HEK293T (cell line): ENCODE results near the gene TBC1D5.

ENCODE experiments used
- BHLHE40 ChIP-seq: fragments of 450-650 bp; IDR thresholded peaks from 2 replicates; pipeline ENCODE4 v1.6.1; 2016; ENCODE audit warnings: mild to moderate bottlenecking, moderate library complexity, borderline replicate concordance
- CTBP1 ChIP-seq: fragments of 450-650 bp; IDR thresholded peaks from 2 replicates; pipeline ENCODE4 v1.6.1; 2016; ENCODE audit warnings: borderline replicate concordance
- ELF4 ChIP-seq: fragments of 450-650 bp; IDR thresholded peaks from 2 replicates; pipeline ENCODE4 v1.6.1; 2017; ENCODE audit warnings: antibody characterized with exemption
- FOXA1 ChIP-seq: fragments of 450-650 bp; IDR thresholded peaks from 2 replicates; pipeline ENCODE4 v1.6.1; 2016; ENCODE audit warnings: mild to moderate bottlenecking
- FOXK2 ChIP-seq: fragments of 450-650 bp; IDR thresholded peaks from 2 replicates; pipeline ENCODE4 v1.6.1; 2016; ENCODE audit warnings: mild to moderate bottlenecking
- FOXM1 ChIP-seq: fragments of 450-650 bp; IDR thresholded peaks from 2 replicates; pipeline ENCODE4 v1.6.1; 2017; ENCODE audit warnings: mild to moderate bottlenecking, borderline replicate concordance
- HDGF ChIP-seq: fragments of 450-650 bp; IDR thresholded peaks from 2 replicates; pipeline ENCODE4 v1.6.1; 2017; ENCODE audit warnings: antibody characterized with exemption, borderline replicate concordance
- LEF1 ChIP-seq: fragments of 450-650 bp; IDR thresholded peaks from 2 replicates; pipeline ENCODE4 v1.6.1; 2017; ENCODE audit warnings: mild to moderate bottlenecking, borderline replicate concordance
- NFRKB ChIP-seq: fragments of 450-650 bp; IDR thresholded peaks from 2 replicates; pipeline ENCODE4 v1.6.1; 2016; ENCODE audit warnings: mild to moderate bottlenecking, moderate library complexity
- SP1 ChIP-seq: fragments of 450-650 bp; IDR thresholded peaks from 2 replicates; pipeline ENCODE4 v1.6.1; 2017
- SUZ12 ChIP-seq: fragments of 450-650 bp; IDR thresholded peaks from 2 replicates; pipeline ENCODE4 v1.6.1; 2016; ENCODE audit warnings: mild to moderate bottlenecking
- TARDBP ChIP-seq: fragments of 450-650 bp; IDR thresholded peaks from 2 replicates; pipeline ENCODE4 v1.6.1; 2016
- ZNF384 ChIP-seq: fragments of 450-650 bp; IDR thresholded peaks from 2 replicates; pipeline ENCODE4 v1.6.1; 2016
- TF ChIP-seq, protein P1 (sequence below): fragments of 450-650 bp; IDR thresholded peaks from 2 replicates; pipeline ENCODE4 v1.6.1; 2016

DNA sequence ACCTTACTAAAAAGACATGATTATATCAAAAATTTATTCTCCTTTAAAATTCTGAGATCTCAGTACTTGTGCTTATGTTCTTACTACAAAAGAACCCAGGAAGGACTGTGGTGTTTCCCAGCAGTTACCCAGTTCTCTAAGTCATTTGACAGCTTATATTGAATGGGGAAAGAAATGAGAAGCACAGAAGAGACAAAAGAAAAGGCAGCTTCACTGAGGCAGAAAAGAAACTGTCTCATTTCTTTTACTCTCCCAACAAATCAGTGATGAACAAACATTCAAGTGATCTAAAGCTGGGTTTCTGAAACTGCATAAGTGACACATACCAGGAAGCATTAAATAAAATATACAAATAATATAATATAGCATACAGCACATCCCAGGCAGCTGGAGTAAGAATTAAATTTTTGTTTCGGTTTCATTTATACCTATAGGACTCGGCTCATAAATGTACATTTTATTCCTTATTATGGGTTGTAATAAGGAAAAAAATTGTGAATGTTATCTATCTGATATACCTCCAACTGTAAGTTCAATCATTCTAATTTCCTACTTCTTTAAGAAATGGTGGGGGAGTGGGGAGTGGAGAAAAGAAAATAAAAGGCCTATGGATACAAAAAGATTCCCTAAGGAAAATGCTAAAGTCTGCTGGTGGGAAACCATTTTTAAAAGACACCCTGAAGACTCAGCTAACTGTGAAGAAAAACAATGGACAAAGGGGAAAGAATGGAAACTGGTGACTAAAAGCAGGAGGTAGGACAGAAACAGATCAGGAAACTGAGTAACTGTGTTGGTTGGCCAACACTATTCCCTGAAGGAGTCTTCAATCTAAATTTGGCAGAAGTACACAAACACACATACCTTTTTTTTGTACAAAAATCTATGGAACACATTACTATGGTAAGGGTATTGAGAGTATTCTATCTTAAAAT lies 156.8 kb downstream of the TBC1D5 start:
- no peak for TF ChIP-seq ELF4
- TF ChIP-seq BHLHE40: no peak
- TF ChIP-seq SP1: no peak
- no peak for TF ChIP-seq HDGF
- no peak for TF ChIP-seq FOXM1
- TF ChIP-seq ZNF384: no peak
- TF ChIP-seq NFRKB: no peak
- TF ChIP-seq FOXK2: no peak
- TF ChIP-seq CTBP1: no peak
- TF ChIP-seq TARDBP: no peak
- TF ChIP-seq, protein P1, sequence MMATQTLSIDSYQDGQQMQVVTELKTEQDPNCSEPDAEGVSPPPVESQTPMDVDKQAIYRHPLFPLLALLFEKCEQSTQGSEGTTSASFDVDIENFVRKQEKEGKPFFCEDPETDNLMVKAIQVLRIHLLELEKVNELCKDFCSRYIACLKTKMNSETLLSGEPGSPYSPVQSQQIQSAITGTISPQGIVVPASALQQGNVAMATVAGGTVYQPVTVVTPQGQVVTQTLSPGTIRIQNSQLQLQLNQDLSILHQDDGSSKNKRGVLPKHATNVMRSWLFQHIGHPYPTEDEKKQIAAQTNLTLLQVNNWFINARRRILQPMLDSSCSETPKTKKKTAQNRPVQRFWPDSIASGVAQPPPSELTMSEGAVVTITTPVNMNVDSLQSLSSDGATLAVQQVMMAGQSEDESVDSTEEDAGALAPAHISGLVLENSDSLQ: no peak
- TF ChIP-seq FOXA1: no peak
- TF ChIP-seq LEF1: no peak
- TF ChIP-seq SUZ12: no peak
